Astrocyte (in vitro differentiated cells and primary cell): Measurements from ENCODE around the gene CD80. TPM values are rescaled to one million over a fixed set of nuclear protein-coding genes. Genes with fewer than 3 reads are reported as not detected.

Experiments used
- DNase-seq: peaks from one replicate; pipeline ENCODE4 v3.0.0-alpha.2; 2010; ENCODE audit warnings: low read depth
- FAIRE-seq: peaks from 2 replicates; lab custom pipeline; 2011; peaks lifted over from hg19 to GRCh38; lab: Jason Lieb, UNC
- H2AFZ ChIP-seq: 2 replicates; pipeline ENCODE4 v1.6.0; 2012; ENCODE audit warnings: low read depth, low read length, inconsistent platforms
- H3K27ac ChIP-seq: 2 replicates; pipeline ENCODE4 v1.5.1; 2011; ENCODE audit warnings: low read depth, low read length, inconsistent platforms
- H3K27me3 ChIP-seq: 2 replicates; pipeline ENCODE4 v1.6.0; 2011; ENCODE audit warnings: low read length, inconsistent platforms; ENCODE audit not compliant: insufficient read depth
- H3K36me3 ChIP-seq: 2 replicates; pipeline ENCODE4 v1.5.1; 2011; ENCODE audit warnings: low read length, inconsistent platforms; ENCODE audit not compliant: insufficient read depth
- H3K4me1 ChIP-seq: 2 replicates; pipeline ENCODE4 v1.5.1; 2011; ENCODE audit warnings: low read length, inconsistent platforms; ENCODE audit not compliant: insufficient read depth
- H3K4me2 ChIP-seq: 2 replicates; pipeline ENCODE4 v1.6.0; 2012; ENCODE audit warnings: low read length, inconsistent platforms
- H3K4me3 ChIP-seq: 2 replicates; pipeline ENCODE4 v1.5.1; 2011; ENCODE audit warnings: low read depth, mild to moderate bottlenecking, low read length, inconsistent platforms; ENCODE audit not compliant: insufficient read depth
- H3K79me2 ChIP-seq: 2 replicates; pipeline ENCODE4 v1.6.0; 2012; ENCODE audit warnings: mild to moderate bottlenecking, low read length, inconsistent platforms; ENCODE audit not compliant: insufficient read depth
- H3K9ac ChIP-seq: 2 replicates; pipeline ENCODE4 v1.6.0; 2012; ENCODE audit warnings: mild to moderate bottlenecking, low read length, inconsistent platforms
- H3K9me3 ChIP-seq: 2 replicates; pipeline ENCODE4 v1.5.1; 2012; ENCODE audit warnings: low read depth, mild to moderate bottlenecking, low read length, inconsistent platforms; ENCODE audit not compliant: insufficient read depth
- H4K20me1 ChIP-seq: 2 replicates; pipeline ENCODE4 v1.6.0; 2012; ENCODE audit warnings: low read length, inconsistent platforms; ENCODE audit not compliant: insufficient read depth
- H3K27ac Mint-ChIP-seq: one replicate; pipeline ENCODE4 v1.8.0; 2021; ENCODE audit warnings: mild to moderate bottlenecking, mixed read lengths; ENCODE audit not compliant: unreplicated experiment
- H3K27me3 Mint-ChIP-seq: one replicate; pipeline ENCODE4 v1.8.0; 2021; ENCODE audit warnings: low read depth, mixed read lengths; ENCODE audit not compliant: unreplicated experiment
- H3K36me3 Mint-ChIP-seq: one replicate; pipeline ENCODE4 v1.8.0; 2021; ENCODE audit warnings: low read depth, mixed read lengths; ENCODE audit not compliant: unreplicated experiment
- H3K4me1 Mint-ChIP-seq: one replicate; pipeline ENCODE4 v1.8.0; 2021; ENCODE audit warnings: low read depth, mixed read lengths; ENCODE audit not compliant: unreplicated experiment
- H3K4me3 Mint-ChIP-seq: one replicate; pipeline ENCODE4 v1.8.0; 2021; ENCODE audit warnings: mild to moderate bottlenecking, moderate library complexity, mixed read lengths; ENCODE audit not compliant: unreplicated experiment
- H3K9me3 Mint-ChIP-seq: one replicate; pipeline ENCODE4 v1.8.0; 2021; ENCODE audit warnings: mild to moderate bottlenecking, mixed read lengths; ENCODE audit not compliant: unreplicated experiment
- EZH2 ChIP-seq: IDR thresholded peaks from 2 replicates; pipeline ENCODE4 v1.6.1; 2012; ENCODE audit warnings: mild to moderate bottlenecking, low read length, inconsistent platforms; ENCODE audit not compliant: insufficient read depth
- total RNA-seq: library from RNA; stranded (reverse); gene quantifications from 2 replicates; pipeline ENCODE4 v1.2.1, GENCODE V29; 2021
- TF ChIP-seq, protein P1 (sequence below): IDR thresholded peaks from 2 replicates; pipeline ENCODE4 v1.5.1; 2011; ENCODE audit warnings: low read depth, mild to moderate bottlenecking, inconsistent platforms, low read length, moderate library complexity; ENCODE audit not compliant: insufficient read depth

Gene CD80
- total RNA-seq, 1 donor from 2014 or later: not detected

DNA sequence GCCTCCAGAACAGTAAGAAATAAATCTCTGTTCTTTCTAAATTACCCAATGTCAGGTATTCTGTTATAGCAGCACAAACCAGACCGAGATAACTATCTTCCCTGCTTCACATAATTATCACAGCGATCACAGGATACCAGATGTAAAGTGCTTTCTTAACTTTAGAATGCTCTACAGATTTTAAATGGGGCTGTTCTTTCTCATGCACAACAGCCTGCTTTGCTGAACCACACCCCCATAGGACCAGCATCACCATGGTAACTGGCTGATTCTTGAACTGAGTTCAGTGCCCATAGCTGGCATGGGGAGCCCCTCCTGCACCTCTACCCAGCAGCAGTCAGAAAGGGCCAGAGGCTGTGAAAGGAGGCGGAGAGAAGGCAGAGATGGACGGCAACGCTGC is 7.8 kb downstream of the CD80 start:
- Histone ChIP-seq H3K27ac (no peak overlapping the region), H3K4me1 (no peaks in the 10 kb centered on the region), H3K27me3 (no peaks in the 10 kb centered on the region), H3K4me3 (no peak overlapping the region), H3K36me3 (no peaks in the 10 kb centered on the region), H3K9ac (no peak overlapping the region), H3K79me2 (no peaks in the 10 kb centered on the region), H2AFZ (no peak overlapping the region), H4K20me1 (no peaks in the 10 kb centered on the region), H3K9me3 (no peaks in the 10 kb centered on the region), H3K4me2 (no peak overlapping the region)
- H3K4me1 Mint-ChIP-seq: no peaks in the 10 kb centered on the region
- peaks cover 4% of the 10 kb centered on the region for H3K9me3 Mint-ChIP-seq
- FAIRE-seq: no peak
- no peak overlapping the region for H3K27ac Mint-ChIP-seq
- H3K36me3 Mint-ChIP-seq: no peaks in the 10 kb centered on the region
- peaks cover 27% of the 10 kb centered on the region for H3K27me3 Mint-ChIP-seq
- no peak for TF ChIP-seq EZH2
- TF ChIP-seq, protein P1, sequence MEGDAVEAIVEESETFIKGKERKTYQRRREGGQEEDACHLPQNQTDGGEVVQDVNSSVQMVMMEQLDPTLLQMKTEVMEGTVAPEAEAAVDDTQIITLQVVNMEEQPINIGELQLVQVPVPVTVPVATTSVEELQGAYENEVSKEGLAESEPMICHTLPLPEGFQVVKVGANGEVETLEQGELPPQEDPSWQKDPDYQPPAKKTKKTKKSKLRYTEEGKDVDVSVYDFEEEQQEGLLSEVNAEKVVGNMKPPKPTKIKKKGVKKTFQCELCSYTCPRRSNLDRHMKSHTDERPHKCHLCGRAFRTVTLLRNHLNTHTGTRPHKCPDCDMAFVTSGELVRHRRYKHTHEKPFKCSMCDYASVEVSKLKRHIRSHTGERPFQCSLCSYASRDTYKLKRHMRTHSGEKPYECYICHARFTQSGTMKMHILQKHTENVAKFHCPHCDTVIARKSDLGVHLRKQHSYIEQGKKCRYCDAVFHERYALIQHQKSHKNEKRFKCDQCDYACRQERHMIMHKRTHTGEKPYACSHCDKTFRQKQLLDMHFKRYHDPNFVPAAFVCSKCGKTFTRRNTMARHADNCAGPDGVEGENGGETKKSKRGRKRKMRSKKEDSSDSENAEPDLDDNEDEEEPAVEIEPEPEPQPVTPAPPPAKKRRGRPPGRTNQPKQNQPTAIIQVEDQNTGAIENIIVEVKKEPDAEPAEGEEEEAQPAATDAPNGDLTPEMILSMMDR: no peak
- no peak for DNase-seq
- H3K4me3 Mint-ChIP-seq: no peak overlapping the region

- no peak overlapping the region for H3K4me2 ChIP-seq
- no peaks in the 10 kb centered on the region for H3K27me3 ChIP-seq
- Mint-ChIP-seq H3K27me3 (peaks cover 23% of the 10 kb centered on the region), H3K9me3 (peaks cover 4% of the 10 kb centered on the region), H3K36me3 (no peaks in the 10 kb centered on the region), H3K27ac (no peak overlapping the region), H3K4me3 (no peak overlapping the region), H3K4me1 (no peaks in the 10 kb centered on the region)
- no peak overlapping the region for H3K27ac ChIP-seq
- no peaks in the 10 kb centered on the region for H3K4me1 ChIP-seq
- H3K4me3 ChIP-seq: no peak overlapping the region
- no peaks in the 10 kb centered on the region for H4K20me1 ChIP-seq
- no peak overlapping the region for H2AFZ ChIP-seq
- FAIRE-seq (no peak), DNase-seq (no peak)
- H3K9ac ChIP-seq: no peak overlapping the region
- H3K79me2 ChIP-seq: no peaks in the 10 kb centered on the region
- H3K9me3 ChIP-seq: no peaks in the 10 kb centered on the region
- TF ChIP-seq, protein P1: no peak
- no peak for TF ChIP-seq EZH2
- H3K36me3 ChIP-seq: no peaks in the 10 kb centered on the region
Measured at GRCh38 chr3:119550192-119550910, 9.1 kb downstream of the CD80 start.

DNA sequence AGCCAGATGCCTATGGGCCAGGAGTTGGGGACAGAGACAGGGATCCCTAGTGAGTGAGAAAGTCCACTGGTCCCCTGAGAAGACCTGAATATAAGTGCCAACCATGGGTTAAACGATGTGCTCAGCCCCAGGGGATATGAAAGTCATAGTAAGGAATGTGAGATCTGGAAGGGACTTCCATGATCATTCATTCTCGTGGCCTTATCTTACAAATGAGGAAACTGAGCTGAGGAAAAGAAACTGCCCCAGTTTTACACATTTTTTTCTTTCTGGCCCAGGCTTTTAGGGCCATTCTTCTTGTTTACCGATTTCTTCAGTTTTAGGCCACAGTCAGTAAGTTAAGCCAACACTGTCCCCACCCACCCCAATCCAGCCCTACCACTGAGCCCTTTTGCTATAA is 11.1 kb downstream of the CD80 start:
- FAIRE-seq (no peak), DNase-seq (no peak)
- Histone ChIP-seq H3K9ac (no peak overlapping the region), H3K4me3 (no peak overlapping the region), H3K4me1 (no peaks in the 10 kb centered on the region), H3K79me2 (no peaks in the 10 kb centered on the region), H2AFZ (no peak overlapping the region), H3K4me2 (no peak overlapping the region), H3K36me3 (no peaks in the 10 kb centered on the region), H3K27me3 (no peaks in the 10 kb centered on the region), H3K27ac (no peak overlapping the region), H4K20me1 (no peaks in the 10 kb centered on the region), H3K9me3 (no peaks in the 10 kb centered on the region)
- Mint-ChIP-seq H3K27me3 (peaks cover 10% of the 10 kb centered on the region), H3K27ac (no peak overlapping the region), H3K4me3 (no peak overlapping the region), H3K9me3 (peaks cover 4% of the 10 kb centered on the region), H3K4me1 (no peaks in the 10 kb centered on the region), H3K36me3 (no peaks in the 10 kb centered on the region)
- TF ChIP-seq, protein P1: no peak
- TF ChIP-seq EZH2: no peak
